ENCODE results near the gene LPCAT2. TPM values are rescaled to one million over a fixed set of nuclear protein-coding genes. Genes with fewer than 3 reads are reported as not detected.

LPCAT2 gene
- total RNA-seq, 4 donors from 2014 or later, result 8.0 to 27.1 (median 18.0) TPM

DNA sequence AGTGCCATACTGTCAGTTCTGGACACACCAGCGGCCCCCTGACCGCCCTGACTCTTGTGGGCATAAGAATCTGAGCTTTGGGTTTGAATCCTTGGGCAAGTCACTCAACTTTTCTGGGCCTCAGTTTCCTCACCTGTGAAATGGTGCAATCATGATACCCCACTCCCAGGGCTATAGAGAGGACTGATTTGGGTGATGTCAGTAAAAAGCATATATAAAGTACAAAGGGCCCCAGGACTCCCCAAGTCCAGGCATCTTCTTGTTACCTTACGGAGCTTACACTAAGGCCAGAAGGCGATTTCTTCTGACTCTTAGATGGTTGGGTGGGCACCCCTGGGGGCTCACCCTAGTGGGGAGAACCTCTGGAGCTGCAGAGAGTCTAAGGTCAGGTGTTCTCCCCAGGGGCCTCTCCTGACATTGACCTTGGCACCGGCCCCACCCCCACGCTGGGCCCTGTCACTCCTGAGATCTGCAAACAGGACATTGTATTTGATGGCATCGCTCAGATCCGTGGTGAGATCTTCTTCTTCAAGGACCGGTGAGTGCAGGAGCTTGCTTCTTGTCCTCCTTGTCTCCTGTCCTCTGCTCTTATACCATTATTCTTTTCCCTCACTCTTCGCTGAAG lies 16.0 kb upstream of the LPCAT2 start:
- H3K27ac ChIP-seq, result peak overlapping the region in 1 of 4 donors; percentile 53

DNA sequence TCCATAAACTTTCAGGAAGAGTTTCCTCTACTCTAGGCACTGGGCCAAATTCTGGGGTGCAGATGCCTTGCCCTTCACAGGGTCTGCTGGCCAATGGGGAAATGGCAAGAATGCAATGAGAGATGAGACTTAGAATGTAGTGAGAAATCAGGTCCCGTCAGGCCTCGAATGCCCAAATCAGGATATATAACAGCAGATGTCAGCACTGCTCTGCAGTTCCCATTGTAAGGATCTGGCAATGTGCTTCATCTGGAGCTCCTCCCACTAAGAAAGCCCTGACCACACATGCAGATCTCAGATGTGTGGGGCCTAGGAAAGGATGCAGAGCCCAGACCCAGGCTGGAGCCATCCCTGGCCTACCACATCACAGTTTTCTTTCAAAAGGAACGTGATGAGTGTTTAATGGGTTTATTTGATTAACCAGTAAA lies 13.9 kb upstream of the LPCAT2 start:
- H3K4me1 ChIP-seq, result peaks cover 0 to 77% (median 9%) of the 10 kb centered on the region in 3 donors
- H3K9me3 ChIP-seq, result no peaks in the 10 kb centered on the region
- H3K27ac ChIP-seq, result no peak overlapping the region
- H3K4me3 ChIP-seq, result no peak overlapping the region
- 10 to 20% methylated on average over 1 to 3 of the region's 3 CpGs for WGBS, 2 donors (ENCODE audit: low coverage in 1 of 2)
- peak; percentile 71 for ATAC-seq
- H3K27me3 ChIP-seq, result no peaks in the 10 kb centered on the region
- H3K36me3 ChIP-seq, result peaks cover 0 to 31% of the 10 kb centered on the region in 2 donors
- TF ChIP-seq, protein P1, sequence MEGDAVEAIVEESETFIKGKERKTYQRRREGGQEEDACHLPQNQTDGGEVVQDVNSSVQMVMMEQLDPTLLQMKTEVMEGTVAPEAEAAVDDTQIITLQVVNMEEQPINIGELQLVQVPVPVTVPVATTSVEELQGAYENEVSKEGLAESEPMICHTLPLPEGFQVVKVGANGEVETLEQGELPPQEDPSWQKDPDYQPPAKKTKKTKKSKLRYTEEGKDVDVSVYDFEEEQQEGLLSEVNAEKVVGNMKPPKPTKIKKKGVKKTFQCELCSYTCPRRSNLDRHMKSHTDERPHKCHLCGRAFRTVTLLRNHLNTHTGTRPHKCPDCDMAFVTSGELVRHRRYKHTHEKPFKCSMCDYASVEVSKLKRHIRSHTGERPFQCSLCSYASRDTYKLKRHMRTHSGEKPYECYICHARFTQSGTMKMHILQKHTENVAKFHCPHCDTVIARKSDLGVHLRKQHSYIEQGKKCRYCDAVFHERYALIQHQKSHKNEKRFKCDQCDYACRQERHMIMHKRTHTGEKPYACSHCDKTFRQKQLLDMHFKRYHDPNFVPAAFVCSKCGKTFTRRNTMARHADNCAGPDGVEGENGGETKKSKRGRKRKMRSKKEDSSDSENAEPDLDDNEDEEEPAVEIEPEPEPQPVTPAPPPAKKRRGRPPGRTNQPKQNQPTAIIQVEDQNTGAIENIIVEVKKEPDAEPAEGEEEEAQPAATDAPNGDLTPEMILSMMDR (IDR thresholded peaks at IDR 0.05), result peak in 3 of 4 experiments; percentile 25 to 59 (median 44)
- peak; percentile 12 for TF ChIP-seq POLR2AphosphoS5 (IDR thresholded peaks at IDR 0.05)
- TF ChIP-seq POLR2A (IDR thresholded peaks at IDR 0.05), result no peak

More for the DNA sequence above, 16.0 kb upstream of the LPCAT2 start:
- Histone ChIP-seq H3K4me3 (no peak overlapping the region), H3K4me1 (peaks cover 0 to 76% (median 14%) of the 10 kb centered on the region in 3 donors), H3K27me3 (no peaks in the 10 kb centered on the region), H3K9me3 (no peaks in the 10 kb centered on the region), H3K36me3 (peaks cover 0 to 44% of the 10 kb centered on the region in 2 donors)
- 83 to 92% methylated on average over 1 to 8 of the region's 10 CpGs for WGBS, 2 donors (ENCODE audit: low coverage in 1 of 2)
- ATAC-seq, result no peak
- TF ChIP-seq, protein P1 (IDR thresholded peaks at IDR 0.05), result no peak
- TF ChIP-seq POLR2AphosphoS5 (IDR thresholded peaks at IDR 0.05) (no peak), POLR2A (IDR thresholded peaks at IDR 0.05) (no peak), EP300 (IDR thresholded peaks at IDR 0.05) (no peak)

DNA sequence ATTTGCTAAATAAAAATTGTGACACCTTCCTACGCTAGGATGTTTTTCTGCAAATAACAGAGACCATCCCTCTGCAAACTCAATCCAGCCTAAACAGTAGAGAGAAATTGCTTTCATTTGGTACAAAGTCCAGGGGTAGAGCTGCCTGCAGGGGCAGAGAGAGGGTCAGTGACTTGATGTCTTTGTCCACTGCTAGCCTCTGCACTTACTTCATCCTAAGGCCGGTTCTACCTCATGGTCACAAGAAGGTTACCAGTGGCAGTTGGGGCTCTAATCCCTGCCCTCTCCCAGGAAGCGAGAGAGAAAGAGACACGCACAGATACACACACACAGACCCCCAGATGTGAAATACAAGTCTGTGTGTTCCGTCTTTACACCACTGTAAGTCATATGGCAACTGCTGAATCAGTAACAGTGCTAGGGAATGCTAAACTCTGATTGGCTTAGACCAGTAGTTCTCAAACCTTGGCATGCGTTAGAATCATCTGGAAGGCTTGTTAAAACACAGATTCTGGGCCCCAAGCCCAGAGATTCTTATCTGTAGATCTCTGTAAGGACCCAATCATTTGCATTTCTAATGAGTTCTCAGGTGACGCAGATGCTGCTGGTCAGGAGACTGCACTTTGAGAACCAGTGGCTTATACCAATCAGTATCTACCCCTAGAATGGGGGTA lies 13.1 kb upstream of the LPCAT2 start:
- 81 to 91% methylated on average over 4 to 7 of the region's 7 CpGs for WGBS, 2 donors (ENCODE audit: low coverage in 1 of 2)
- TF ChIP-seq EP300 (IDR thresholded peaks at IDR 0.05) (no peak), POLR2AphosphoS5 (IDR thresholded peaks at IDR 0.05) (no peak), POLR2A (IDR thresholded peaks at IDR 0.05) (no peak)
- TF ChIP-seq, protein P1 (IDR thresholded peaks at IDR 0.05), result no peak
- Histone ChIP-seq H3K9me3 (no peaks in the 10 kb centered on the region), H3K4me3 (no peak overlapping the region), H3K4me1 (peaks cover 0 to 77% (median 16%) of the 10 kb centered on the region in 3 donors), H3K36me3 (peaks cover 0 to 27% of the 10 kb centered on the region in 2 donors), H3K27ac (no peak overlapping the region), H3K27me3 (no peaks in the 10 kb centered on the region)
- ATAC-seq, result no peak

DNA sequence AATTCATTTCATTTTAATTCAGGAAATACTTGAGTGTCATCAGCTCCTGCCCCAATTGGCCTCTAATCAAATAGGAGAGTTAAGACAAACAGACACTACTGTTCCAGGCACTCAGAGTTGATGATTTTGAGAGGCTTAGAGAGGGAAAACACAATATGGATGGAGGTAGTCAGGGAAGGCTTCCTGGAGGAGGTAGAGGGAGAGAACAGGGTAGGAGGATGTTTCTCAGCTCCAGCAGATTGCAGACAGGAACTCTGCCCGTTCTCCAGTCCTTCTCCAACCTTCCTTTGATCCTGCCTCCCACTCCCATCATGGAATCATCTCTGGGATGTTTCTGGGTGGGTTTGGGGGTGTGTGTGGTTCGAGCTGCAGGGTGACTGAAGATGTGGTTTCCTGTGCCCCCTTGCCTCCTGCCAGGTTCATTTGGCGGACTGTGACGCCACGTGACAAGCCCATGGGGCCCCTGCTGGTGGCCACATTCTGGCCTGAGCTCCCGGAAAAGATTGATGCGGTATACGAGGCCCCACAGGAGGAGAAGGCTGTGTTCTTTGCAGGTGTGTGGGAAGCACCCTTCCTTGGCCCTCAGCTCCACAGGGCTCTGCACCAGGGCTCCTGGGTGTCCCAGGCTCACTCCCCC lies 12.2 kb upstream of the LPCAT2 start:
- ATAC-seq, result no peak
- peaks cover 0 to 33% of the 10 kb centered on the region in 2 donors for H3K36me3 ChIP-seq

More for the DNA sequence above, 12.2 kb upstream of the LPCAT2 start:
- TF ChIP-seq POLR2AphosphoS5 (IDR thresholded peaks at IDR 0.05), result no peak
- no peak for TF ChIP-seq EP300 (IDR thresholded peaks at IDR 0.05)
- TF ChIP-seq, protein P1 (IDR thresholded peaks at IDR 0.05), result no peak
- no peak for TF ChIP-seq POLR2A (IDR thresholded peaks at IDR 0.05)
- 79 to 86% methylated on average over 2 of the region's 8 CpGs for WGBS, 2 donors (ENCODE audit: low coverage in 1 of 2)
- peaks cover 0 to 81% (median 16%) of the 10 kb centered on the region in 3 donors for H3K4me1 ChIP-seq
- H3K9me3 ChIP-seq, result no peaks in the 10 kb centered on the region
- H3K4me3 ChIP-seq, result no peak overlapping the region
- no peaks in the 10 kb centered on the region for H3K27me3 ChIP-seq
- H3K27ac ChIP-seq, result no peak overlapping the region

Measured in gastroesophageal sphincter (tissue), 4 donors.